GDM1 (cell line): ENCODE data around the gene ZNRF3.
"Not testable (repeated sequence)": the region's sequence is repeated elsewhere in the genome, so short reads cannot be mapped to it uniquely, and the experiment has no call there.

Experiments
- DNase-seq: peaks from one replicate; lab custom pipeline; 2025; lab: John Stamatoyannopoulos, UW

ZNRF3 gene

DNA sequence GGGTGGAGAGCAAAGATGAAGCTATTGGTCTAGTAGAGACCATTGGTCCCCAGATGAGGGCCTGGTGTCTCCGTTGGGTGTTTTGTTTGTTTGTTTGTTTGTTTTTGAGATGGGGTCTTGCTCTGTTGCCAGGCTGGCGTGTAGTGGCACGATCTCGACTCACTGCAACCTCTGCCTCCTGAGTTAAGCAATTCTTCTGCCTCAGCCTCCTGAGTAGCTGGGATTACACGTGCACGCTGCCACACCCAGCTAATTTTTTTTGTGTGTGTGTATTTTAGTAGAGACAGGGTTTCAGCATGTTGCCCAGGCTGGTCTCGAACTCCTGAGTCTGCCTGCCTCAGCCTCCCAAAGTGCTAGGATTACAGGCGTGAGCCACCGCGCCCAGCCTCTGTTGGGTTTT lies 25.4 kb downstream of the ZNRF3 start:
- DNase-seq: not testable (repeated sequence)

DNA sequence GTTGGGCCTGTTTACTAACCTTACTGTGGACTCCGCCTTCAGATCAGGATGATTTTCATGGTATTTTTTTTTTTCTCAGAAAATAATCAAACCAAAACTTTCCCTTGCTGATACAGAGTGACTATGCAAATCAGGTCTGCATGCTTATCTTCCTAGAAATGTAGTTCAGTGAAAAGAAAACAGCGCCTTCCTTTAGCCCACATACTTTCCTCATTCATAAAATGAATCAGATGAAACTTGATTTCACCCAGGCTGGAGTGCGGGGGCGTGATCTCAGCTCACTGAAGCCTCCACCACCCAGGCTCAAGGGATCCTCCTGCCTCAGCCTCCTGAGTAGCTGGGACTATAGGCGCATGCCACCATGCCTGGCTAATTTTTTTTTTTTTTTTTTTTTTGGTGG lies 26.0 kb downstream of the ZNRF3 start:
- DNase-seq: no peak

DNA sequence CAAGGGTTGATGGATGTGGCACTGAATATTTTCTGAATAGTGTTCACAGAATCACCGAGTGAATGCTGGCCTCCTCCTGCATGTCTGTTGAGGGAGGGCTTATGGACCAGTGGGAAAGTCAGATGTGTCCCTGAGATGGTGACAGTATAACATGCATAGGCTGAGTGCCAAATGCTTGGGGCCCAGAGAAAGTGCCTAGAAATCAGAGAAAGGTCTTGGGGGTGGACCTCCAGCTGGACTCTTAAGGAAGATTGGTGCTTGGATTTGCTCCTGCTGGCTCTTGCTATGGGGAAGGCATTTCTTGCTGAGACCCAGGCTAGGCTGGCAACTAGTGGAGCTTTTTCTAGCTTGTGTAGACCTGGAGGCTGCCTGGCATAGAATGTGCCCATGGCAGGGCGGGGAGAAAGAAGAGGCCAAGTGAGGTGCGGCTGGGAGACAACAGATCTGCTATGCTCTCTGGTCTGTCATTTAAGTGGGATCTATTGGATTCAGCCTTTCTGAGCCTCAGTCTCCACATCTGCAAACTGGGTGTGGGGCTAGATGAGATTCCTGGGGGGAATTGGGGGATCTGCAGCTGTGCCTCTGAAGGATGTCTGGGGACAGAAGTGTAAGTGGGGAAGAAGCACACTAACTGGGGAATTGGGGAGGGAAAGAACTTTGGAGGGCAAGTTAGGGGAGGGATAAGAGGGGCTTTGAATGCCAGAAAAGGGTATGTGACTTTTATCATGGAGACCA lies 27.4 kb downstream of the ZNRF3 start:
- DNase-seq: no peak

DNA sequence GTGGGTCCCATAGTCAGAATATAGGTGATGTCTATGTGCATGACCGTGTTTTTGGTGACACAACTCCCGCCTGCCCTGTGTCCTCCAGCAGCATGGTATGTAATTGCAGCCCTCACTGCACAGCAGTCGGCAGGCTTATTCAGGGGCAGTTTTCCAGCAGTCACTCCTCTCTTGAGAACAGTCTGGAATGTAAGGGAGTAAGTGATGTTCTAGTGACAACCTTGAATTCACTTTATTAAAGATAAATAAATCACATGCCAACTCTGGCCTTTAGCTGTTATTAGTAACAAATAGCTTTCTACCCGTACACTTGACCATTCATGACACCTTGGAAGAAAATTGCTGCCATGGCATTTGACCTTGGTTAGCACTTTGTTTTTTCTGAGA lies 27.9 kb downstream of the ZNRF3 start:
- DNase-seq: no peak

DNA sequence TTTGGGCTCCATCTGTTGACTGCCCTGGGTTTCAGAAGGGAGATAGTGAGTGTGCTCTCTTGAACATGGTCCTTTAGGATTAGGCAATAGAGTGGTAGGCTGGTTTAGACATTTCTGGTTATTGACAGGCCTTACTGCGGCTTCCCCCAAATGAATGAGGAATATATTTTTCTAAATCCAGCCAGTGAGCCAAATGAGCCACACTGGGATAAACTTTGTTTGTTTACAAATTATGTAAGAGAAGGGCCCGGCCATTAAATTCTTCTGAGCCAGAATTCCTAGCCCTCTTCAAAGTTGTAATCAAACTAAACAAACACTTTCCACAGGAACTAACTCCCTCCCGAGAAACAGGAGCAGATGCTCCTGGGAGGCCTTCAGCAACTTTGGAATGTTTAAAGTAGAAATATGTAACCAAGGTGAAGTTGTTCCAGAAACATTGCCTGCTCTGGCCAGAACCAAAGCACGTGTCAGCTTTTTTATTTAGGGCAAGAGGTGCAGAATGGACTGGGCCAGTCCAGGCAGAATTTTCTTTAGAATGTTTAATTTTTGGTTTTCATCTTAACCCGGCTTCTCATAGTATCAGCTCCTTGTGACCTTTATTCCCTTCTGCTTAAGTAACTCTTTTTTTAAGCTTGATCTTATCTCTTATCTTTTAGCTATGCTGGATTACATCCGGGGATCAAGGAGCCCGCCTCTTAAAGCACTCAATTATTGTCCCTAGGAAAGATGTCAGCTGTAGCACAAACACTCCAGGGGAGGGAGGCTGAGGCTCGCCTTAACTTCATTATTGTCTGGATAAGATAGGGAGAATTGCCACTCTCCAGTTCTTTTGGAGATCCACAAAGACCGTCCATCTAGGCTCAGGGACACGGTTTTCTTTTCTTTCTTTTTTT lies 28.7 kb downstream of the ZNRF3 start:
- DNase-seq: no peak

DNA sequence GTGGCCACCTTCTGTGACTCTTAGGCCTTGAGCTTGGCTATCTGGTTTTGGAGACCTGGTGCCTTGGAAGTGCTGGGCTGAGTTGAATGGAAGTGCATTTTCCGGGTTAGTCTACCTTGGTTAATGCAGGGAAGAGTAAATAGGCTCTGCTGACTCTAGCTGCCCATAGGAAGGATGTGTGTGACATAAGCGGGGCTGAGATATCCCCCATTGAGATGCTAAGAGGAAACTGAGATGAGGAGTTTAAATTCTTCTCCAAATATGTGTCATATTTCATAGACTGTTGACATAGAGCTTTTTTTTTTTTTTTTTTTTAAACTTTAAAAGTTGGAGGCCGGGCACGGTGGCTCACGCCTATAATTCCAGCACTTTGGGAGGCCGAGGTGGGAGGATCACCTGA lies 30.8 kb downstream of the ZNRF3 start:
- DNase-seq: peak; percentile 44

DNA sequence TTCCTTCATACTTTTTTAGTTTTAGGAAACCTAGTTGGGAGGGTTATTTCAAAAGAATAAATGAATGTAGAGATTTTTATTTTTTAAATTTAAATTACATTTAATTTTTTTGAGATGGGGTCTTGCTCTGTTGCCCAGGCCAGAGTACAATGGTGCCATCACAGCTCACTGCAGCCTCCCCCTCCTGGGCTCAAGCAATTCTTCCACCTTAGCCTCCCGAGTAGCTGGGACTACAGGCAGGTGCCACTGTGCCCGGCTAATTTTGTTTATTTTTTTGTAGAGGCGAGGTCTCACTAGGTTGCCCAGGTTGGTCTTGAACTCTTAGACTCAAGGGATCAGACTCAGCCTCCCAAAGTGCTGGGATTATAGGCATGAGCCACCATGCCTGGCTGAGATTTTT lies 32.6 kb downstream of the ZNRF3 start:
- no peak for DNase-seq

DNA sequence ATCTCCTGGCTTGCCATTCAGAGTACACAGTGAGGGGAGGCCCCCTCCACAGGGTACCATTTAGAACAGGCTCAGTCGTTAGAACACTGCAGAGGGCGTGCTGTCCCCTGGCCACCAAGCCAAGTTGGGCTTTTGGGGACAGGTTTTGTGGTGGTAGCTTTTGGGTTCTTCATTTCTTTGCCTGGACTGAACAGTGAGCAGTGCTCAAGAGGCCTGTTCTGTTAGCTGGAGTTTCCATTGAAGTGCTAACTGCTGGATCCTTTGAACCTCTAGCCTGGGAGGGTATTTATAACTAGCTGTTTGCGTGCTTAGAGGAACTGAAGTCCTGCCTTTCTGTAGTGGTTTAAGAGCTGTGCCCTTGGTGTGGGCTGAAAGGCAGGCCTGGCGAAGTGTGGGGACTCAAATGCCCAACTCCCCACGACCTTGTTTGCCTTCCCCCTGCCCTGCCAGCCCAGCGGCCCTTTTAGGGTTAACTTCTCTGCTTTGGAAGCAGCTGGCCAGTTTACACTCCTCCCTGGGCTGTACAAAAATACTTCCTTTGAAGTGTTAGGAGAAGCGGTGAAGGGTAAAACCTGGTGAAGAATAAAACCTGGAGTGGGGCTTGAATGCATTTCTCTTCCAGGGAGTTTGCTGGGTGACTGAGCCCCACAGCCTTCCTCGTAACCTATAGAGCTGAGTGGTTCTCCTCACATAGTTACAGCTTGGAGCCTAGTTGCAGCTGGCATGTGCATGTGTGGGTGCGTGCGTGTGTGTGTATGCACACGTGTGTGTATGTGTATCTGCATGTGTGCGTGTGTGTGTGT lies 34.6 kb downstream of the ZNRF3 start:
- DNase-seq: peak; percentile 32

DNA sequence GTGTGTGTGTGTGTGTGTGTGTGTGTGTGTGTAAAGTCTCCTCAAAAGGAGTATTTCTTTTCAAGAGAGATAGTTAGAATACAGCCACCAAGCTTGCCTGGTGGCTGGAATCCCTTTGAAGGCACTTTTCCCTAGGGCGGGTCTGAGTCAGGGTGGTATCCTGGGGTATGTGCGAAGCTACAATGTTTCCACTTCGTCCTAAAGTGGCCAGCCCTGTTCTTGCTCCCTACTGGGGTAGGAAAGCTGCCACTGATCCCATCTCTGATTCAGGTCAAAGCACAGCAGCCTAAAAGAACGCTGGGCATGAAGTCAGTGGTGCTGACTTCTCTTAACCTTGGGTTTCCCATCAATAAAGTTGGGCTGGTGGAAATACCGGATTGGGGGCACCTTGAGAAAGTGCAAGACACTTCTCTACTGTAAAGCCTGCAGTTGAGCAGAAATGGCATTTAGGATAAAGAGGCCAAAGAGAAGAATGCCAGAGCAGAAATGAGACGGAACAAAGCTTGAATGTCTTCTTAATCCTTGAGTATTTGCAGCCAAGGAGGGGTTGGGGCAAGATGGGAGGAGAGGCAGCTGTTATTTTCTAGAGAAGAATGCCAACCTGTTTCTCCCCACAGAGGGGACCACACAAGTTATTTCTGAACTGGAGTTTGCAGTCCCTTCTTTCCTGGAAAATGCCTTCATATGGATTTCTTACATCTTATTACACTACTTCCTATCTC lies 35.3 kb downstream of the ZNRF3 start:
- no peak for DNase-seq

DNA sequence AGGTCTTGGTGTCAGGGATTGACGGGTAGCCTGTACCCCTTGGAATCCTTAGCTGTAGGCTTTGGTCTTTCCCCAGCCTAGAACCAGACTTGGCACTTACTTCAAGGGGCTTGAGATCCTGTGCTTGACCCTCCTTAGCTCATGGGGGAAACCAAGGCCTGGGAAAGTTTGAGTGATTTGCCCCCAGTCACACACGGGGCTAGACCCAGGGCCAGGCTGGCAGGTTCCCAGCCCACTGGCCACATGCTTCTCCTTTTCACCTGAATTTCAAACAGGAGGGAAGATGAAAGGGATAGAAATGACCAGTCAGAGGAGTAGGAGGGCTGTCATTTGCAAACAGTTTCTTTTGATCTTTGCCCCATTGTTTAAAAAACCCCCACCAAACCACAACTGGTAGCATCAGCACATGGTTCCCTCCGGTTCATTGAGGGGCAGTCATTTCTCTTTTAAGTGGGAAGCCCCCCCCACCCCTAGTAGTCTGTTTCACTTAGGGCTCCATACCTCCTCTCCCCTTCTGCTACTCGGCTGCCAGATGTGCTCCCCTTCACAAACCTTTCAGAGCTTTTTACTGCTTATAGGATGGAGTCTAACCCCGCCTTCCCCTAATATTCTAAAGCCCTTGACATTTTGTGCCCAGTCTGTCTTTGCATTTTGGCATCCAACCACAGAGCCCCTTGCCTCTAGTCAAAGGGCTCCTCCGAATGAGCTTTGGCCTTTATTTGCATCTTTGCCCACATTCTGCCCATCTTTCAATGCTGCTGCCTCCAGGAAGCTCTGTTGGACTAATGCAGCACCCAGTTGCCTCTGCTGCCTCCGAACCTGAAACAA lies 37.6 kb downstream of the ZNRF3 start:
- DNase-seq: no peak

DNA sequence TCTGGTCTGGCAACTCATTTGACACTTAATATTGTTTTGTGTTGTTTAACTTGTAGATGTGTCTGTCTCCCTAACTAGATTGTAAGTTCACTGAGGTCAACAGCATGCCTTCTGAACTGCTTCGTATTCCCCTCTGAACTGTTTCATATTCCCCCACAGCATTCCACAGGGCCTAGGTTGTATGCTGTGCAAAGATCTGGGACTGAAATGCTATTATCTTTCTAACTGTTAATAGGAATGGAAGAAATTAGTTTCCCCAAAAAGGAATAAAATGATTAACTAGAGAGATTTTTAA lies 38.2 kb downstream of the ZNRF3 start:
- no peak for DNase-seq

DNA sequence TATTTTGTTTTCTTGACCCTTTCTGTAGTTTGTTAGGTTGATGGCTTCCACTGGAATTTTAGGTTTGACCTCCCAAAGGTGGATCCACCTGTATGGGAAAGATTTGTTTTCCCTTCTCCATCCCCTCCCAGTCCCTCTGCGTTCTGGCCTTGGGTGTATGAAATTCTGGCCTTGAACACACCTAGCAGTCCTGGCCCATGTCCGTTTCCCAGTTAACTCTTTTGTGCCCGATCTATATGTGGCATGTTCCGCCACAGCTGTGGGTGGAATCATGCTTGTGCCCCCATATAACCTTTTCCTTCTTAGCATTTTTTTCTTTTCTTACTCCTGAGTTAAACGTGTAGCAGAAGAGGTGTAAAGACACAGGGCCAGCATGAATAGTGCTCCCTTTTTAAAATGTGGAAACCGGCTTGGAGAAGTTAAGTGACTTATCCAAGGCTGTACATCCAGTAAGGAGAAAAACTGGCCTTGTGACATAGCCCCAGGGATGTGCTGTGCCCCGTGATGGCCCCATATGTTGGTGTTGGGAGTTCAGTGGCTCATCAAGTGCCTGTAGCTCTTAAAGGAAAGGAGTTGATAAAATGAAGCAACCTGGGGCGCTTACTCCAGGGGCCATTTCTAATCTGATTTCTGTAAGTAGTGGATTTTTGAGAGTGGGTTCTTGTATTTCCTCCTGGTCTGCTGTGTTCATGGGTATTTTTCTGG lies 39.3 kb downstream of the ZNRF3 start:
- DNase-seq: no peak

DNA sequence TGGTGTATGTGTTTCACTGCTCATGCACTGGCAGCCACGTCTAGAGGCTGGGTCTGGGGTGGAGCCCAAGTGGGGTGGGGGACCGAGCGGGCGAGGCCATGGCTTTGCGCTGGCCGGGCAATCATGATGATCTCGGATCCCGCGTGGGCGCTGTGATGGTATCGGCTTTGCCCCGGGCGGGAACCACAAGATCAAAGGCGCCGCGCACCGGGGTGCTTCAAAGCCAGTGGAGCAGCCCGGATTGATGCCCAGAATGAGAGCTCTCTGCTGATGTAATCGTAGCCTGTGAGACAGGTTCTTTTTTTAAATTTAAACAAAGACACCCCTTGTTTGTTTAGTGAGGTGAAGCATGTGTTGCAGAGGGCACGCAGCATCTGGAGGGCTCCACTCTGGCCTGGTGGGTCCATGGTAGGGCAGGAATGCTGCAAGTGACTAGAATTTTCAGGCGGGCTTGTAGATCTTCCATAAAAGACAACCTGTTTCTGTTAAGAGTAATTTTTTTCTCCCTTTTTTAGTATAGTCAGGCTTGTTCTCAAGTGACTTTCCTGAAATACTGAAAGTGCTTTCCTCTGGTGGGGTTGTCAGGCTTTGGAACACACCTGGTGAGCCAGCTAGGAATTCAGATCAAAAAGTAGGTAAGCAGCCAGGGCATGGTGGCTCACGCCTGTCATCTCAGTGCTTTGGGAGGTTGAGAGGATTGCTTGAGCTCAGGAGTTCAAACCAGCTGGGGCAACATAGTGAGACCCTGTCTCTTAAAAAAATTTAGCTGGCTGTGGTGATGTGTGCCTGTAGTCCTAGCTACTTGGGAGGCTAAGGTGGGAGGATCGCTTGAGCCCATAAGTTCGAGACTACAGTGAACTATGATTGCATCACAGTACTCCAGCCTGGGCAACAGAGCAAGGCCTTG lies 40.7 kb downstream of the ZNRF3 start:
- no peak for DNase-seq

DNA sequence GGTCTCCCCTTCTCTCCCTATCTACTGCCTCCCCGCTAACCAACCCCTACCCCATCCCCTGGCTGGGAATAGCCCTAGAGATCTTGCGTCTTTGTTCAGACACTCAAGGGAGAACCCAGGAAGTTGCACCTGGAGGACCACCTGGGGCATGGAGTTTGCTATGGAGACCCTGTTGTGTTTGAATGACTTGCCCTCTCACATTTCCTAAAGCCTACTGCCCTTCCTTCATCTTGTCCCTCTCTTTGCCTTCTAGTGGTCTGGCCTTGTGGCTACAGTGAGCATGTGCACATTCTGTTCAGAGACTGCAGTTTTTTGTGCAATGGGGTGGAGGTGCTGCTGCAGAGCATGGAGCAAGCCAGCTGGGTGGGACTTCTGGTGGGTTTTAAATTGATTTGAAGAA lies 42.5 kb downstream of the ZNRF3 start:
- no peak for DNase-seq

DNA sequence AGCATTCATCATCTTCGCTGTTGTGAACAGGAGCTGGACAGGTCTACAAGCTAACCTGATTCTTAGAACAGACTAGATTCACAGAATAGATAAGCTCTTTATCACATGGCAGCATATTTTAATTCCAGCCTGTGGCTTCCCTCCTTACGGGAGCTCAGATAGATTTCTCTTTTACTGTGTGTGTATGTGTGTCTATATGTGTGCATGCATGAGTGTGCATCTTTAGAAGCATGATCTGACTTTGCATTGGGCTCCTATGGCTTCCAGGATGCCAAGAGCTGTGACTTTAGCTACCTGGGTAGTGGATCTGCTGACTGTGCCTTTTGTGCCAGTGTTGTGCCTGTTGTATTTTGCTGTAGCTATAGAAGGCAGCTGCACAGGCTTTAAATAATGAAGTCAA lies 44.3 kb downstream of the ZNRF3 start:
- DNase-seq: no peak

DNA sequence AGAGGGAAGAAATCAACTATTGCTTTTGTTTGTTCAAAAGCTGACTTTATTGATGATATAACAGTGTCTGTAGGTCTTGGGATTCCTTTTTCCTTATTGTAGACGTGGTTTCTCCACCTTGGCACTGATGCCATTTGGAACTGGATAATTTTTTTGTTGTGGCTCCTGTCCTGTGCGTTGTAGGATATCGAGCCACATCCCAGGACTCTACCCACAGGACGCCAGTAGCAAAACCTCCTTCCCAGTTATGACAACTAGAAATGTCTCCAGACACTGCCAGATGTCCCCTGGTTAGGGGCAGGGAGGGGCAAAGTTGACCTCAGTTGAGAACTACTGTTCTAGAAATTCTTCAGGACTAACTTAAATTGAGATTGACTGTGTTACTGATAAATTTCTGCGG lies 45.8 kb downstream of the ZNRF3 start:
- DNase-seq: no peak

DNA sequence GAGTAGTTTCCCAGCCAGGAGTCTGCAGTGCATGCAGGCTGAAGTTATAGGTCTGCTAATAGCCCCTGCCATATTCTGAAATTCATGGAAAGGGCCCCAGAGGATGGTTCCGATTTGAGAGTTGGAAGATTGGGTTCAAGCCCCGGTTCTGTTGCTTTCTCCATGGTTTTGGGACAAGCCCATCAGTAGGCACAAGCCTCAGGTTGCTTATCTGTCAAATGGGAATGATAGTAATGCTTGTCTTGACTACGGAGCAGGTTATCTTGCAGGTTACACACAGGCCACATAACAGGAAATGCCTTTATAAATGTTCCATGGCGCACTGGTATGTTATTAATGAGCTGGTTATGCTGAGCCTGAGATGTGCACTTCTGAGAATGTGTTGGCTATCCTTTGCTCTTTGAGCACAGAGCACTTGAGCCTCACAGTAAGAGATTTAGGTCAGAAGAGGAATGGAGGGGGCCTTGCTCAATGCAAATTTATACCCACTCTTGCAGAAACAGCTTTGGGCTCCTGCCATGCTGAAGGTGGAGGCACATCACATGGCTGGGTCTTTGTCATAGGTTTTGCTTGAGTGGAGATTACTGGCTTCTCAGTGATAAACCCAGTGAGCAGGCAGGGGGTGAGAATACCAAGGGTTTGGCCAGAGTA lies 47.1 kb downstream of the ZNRF3 start:
- DNase-seq: no peak

DNA sequence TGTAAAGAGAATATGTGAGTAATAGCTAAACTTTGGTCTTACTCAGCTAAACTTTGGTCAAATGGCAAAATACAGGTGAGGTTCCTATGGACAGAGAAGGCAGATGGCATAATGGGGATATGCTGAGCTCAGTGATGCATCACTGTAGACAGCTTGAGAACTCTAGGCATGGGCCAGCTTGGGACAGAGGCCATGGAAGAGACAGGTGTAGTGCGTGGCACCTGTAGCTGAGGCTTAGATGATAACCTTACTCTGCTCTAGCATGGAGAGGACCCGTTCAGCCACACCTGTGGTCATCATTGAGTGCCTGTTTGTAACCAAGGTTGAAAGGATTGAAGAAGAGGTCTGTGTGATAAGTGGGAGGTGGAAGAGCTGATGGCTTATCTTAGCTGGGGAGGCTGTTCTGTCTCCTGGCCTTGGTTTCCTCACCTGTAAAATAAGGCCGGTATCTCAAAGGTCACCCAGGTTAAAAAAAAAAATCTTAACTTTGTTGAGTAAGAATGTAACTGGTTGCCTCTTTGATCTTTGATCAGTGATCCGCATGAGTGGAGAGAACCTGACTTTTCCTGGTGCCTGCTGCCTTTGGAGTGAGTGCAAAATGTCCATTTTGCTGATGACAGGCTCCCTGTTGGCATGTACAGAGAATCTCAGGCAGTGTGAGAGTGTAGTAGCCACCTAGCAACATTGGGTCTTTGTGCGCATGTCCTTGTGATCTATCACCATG lies 48.6 kb downstream of the ZNRF3 start:
- no peak for DNase-seq
